22Rv1 (cell line): ENCODE results near the gene IRF4.
"Not testable (repeated sequence)": the region's sequence is repeated elsewhere in the genome, so short reads cannot be mapped to it uniquely, and the experiment has no call there.

Experiments used
- H3K27ac ChIP-seq: fragments of 450-650 bp; 2 replicates; pipeline ENCODE4 v1.5.1; 2017
- CTCF ChIP-seq: fragments of 450-650 bp; IDR thresholded peaks from 2 replicates; pipeline ENCODE4 v1.5.1; 2017; ENCODE audit warnings: mild to moderate bottlenecking
- ZFX ChIP-seq: fragments of 450-650 bp; IDR thresholded peaks from 2 replicates; pipeline ENCODE4 v1.6.1; 2017; ENCODE audit warnings: antibody characterized with exemption, borderline replicate concordance

IRF4 gene

GRCh38 chr6:424741-425417, 33.3 kb downstream of the IRF4 start:
- no peak overlapping the region for H3K27ac ChIP-seq
- TF ChIP-seq ZFX, result no peak
- TF ChIP-seq CTCF, result no peak

- not testable (repeated sequence) for H3K27ac ChIP-seq
Measured at GRCh38 chr6:425418-425788, 33.9 kb downstream of the IRF4 start.

DNA sequence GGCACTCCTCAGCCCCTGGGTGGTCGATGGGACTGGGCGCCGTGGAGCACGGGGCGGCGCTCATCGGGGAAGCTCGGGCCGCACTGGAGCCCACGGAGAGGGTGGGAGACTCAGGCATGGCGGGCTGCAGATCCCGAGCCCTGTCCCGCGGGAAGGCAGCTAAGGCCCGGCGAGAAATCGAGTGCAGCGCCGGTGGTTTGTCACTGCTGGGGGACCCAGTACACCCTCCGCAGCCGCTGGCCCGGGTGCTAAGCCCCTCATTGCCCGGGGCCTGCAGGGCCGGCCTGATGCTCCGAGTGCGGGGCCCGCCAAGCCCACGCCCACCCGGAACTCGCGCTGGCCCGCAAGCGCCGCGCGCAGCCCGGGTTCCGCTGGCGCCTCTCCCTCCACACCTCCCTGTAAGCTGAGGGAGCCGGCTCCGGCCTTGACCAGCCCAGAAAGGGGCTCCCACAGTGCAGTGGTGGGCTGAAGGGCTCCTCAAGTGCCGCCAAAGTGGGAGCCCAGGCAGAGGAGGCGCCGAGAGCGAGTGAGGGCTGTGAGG, 34.7 kb downstream of the IRF4 start:
- H3K27ac ChIP-seq, result not testable (repeated sequence)

DNA sequence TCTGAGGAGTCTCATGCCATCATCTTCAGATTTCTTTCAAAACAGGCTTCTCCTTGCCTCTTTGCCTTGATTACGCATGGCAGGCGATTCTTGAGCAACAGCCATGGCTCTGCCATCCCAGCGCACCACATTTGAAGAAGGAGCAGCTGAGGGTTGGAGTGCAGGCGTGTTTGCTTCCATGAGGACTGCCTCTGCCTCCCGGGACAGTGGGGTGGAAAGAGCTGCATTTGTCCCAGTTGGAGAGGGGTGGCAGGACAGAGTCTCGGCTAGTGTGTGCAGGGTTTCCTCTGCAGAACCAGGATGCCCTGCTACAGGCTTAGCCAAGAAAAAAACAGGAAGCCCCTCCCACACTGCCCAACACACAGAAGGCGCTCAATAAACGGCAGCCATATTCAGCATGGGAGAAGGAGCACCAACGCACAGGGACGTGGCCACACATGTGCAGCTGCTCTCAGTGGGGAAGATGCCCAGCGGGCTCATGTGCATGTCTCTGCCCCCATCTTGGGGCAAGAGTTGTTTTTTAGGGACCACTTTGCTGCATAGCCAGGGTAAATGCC, 36.6 kb downstream of the IRF4 start:
- no peak overlapping the region for H3K27ac ChIP-seq
- TF ChIP-seq CTCF, result no peak
- no peak for TF ChIP-seq ZFX

- TF ChIP-seq CTCF (no peak), ZFX (no peak)
- no peak overlapping the region for H3K27ac ChIP-seq
Measured at GRCh38 chr6:429515-430121, 38.1 kb downstream of the IRF4 start.

DNA sequence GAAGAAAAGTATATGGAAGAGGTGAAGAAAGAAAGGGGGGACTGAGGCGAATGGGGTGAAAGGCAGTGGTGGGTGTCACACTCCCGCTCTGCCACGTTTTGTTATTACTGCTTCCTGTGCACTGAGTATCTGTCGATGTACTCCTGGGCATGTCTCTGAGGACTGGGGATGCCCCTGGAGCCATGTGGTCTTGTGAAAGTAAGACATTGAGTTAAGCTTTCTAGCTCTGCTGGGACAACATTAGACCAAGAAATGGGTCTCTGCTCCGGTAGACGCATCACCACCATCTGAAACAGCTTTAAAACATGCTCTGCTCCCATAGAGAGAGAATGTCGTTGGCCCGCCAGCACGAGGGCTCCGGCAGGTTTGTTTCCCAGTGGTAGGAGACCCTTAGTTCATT, 40.0 kb downstream of the IRF4 start:
- no peak for TF ChIP-seq ZFX
- TF ChIP-seq CTCF, result no peak
- H3K27ac ChIP-seq, result no peak overlapping the region

DNA sequence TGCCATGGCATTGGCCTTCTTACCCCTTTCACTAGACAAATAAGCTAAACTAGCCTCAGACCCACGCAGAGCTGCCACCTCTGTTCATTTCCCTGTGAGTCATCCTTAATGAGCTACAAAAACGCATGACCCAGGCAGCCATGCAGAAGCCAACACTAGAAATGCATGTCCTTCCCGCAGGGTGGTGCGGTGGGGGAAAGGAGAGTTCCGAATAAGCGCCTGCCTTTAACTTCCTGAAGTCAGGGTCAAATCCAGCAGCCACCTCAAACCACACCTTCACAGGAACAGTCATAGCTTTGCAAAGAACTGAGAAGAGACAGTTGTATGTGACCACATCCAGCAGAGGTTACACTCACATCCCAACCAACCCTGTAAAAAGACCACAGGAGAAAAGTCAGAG, 40.4 kb downstream of the IRF4 start:
- TF ChIP-seq CTCF, result no peak
- no peak for TF ChIP-seq ZFX
- no peak overlapping the region for H3K27ac ChIP-seq

DNA sequence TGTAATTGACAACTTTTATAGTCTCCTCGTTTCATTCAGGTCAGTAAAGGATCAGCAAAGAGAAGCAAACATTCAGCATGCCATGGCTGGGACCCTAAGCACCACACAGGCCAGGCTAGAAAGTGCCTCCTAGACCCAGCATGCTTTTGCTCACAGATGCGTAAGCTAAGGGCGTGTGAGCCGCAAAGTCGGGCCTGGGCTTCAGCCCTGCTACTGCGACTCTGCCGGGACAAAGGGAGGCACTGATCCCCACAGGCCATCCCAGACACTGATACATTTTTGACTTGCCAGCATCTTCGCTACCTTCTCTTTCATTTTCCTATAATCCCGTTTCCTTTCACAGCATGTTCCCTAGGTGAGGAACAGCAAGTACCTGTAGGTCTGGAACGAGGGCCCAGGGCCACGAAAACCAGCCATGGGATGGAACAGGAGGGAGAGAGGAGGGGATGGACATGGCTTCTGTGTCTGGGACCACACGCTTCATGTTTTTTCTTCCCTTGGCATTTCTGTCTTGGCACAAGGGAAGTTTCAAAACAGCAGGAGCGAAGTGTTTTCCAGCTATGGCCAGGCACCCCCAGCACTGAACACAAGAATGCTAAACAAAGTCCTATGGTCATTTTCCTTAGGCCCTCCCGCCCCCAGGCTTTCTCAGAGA, 42.6 kb downstream of the IRF4 start:
- no peak overlapping the region for H3K27ac ChIP-seq
- TF ChIP-seq ZFX, result no peak
- TF ChIP-seq CTCF, result no peak
